ENCODE measurements around the gene ARHGDIA. TPM values are rescaled to one million over a fixed set of nuclear protein-coding genes. Genes with fewer than 3 reads are reported as not detected.

ARHGDIA gene
- total and polyA plus RNA-seq, 12 donors, result 89.9 to 263 (median 110) TPM

GRCh38 chr17:81838753-81839255 is 32.3 kb downstream of the ARHGDIA start:
- Histone ChIP-seq H3K4me3 (no peak overlapping the region), H3K36me3 (peaks cover 0 to 17% (median 10%) of the 10 kb centered on the region in 9 donors), H3K9me3 (no peaks in the 10 kb centered on the region), H3K27me3 (no peaks in the 10 kb centered on the region), H3K4me1 (peaks cover 3 to 26% (median 12%) of the 10 kb centered on the region in 9 donors), H3K27ac (no peak overlapping the region)
- no peak for DNase-seq
- intact Hi-C loops (cut with DNase I), result no loop called here
- 48 to 50% methylated on average over 17 of the region's 17 CpGs for WGBS, 2 donors
- no peak for TF ChIP-seq CTCF (IDR thresholded peaks at IDR 0.05)
- no peak for ATAC-seq

GRCh38 chr17:81837641-81838040 is 33.5 kb downstream of the ARHGDIA start:
- Histone ChIP-seq H3K4me3 (no peak overlapping the region), H3K27ac (no peak overlapping the region), H3K36me3 (peaks cover 0 to 6% (median 0%) of the 10 kb centered on the region in 9 donors), H3K4me1 (peaks cover 5 to 32% (median 17%) of the 10 kb centered on the region in 9 donors), H3K27me3 (no peaks in the 10 kb centered on the region), H3K9me3 (no peaks in the 10 kb centered on the region)
- DNase-seq, result no peak
- no peak for ATAC-seq
- intact Hi-C loops (cut with DNase I), result no loop called here
- no peak for TF ChIP-seq CTCF (IDR thresholded peaks at IDR 0.05)
- 76 to 86% methylated on average over 9 of the region's 9 CpGs for whole genome bisulfite sequencing, 2 donors

GRCh38 chr17:81834831-81835267 is 36.3 kb downstream of the ARHGDIA start, which contains the start of gene PPP1R27:
Gene PPP1R27, minus strand, starts transcription at chr17:81835050. Its CDS starts 97 bp downstream, at chr17:81834953.
- Histone ChIP-seq H3K27ac (peak within 1 kb of the TSS in 9 of 10 donors; percentile 89 to 99 (median 94)), H3K9me3 (no peaks in the 10 kb centered on the region), H3K27me3 (no peaks in the 10 kb centered on the region), H3K36me3 (peaks cover 0 to 5% (median 0%) of the 10 kb centered on the region in 9 donors), H3K4me1 (peaks cover 12 to 37% (median 26%) of the 10 kb centered on the region in 9 donors), H3K4me3 (peak within 1 kb of the TSS in 9 of 10 donors; percentile 60 to 94 (median 88))
- ATAC-seq (no peak), DNase-seq (peak in 1 of 2 donors; percentile 10)
- TF ChIP-seq CTCF (IDR thresholded peaks at IDR 0.05), result no peak
- WGBS, 2 donors, result 90 to 93% methylated on average over 26 of the region's 26 CpGs
- intact Hi-C loops (cut with DNase I), result loop anchor here in 1 of 10 donors (5.0 kb wide), 1 partner anchor 37 kb away; the partner anchor contains the start of gene ARHGDIA

DNA sequence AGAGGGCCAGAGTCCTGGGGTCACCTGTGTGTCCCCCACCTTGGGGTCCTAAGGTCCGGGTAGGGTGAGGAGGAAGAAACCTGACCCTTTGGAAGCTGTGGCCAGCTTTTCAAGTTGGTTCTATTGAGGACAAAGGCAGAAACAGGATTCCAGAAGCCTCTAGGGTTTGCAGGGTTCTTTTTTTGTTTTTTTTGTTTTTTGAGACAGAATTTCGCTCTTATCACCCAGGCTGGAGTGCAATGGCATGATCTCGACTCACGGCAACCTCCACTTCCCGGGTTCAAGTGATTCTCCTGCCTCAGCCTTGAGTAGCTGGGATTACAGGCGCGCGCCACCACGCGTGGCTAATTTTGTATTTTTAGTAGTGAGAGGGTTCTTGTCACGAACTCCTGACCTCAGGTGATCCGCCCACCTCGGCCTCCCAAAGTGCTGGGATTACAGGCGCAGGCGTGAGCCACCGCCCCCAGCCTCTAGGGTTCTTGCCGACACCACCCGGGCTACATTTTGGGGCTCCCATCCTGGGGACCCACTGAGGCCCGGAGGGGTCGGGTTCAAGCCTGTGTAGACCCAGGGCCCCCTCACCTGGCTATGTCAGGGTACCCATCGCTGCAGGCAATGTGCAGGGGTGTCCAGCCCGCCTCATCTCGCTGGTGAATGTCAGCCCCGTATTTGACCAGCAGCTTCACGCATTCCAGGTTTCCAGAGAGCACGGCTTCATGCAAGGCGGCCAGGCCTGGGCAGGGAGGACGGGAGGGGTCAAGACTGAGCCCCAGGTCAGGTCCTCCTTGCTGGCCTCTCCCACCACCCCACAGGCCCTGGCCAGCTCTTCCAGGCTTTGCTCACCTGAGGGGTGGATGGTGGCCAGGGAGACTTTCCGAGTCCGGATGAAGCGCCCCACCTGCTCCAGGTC is 37.0 kb downstream of the ARHGDIA start:
- no peak for DNase-seq

More for the DNA sequence above, 37.0 kb downstream of the ARHGDIA start:
- H3K27ac ChIP-seq, result peak overlapping the region in 9 of 10 donors; percentile 89 to 99 (median 94)
- H3K9me3 ChIP-seq, result no peaks in the 10 kb centered on the region
- intact Hi-C loops (cut with DNase I), result loop anchor here in 1 of 10 donors (5.0 kb wide), 1 partner anchor 38 kb away; the partner anchor contains the start of gene ARHGDIA
- H3K36me3 ChIP-seq, result peaks cover 0 to 5% (median 0%) of the 10 kb centered on the region in 9 donors
- ATAC-seq, result no peak
- no peak for TF ChIP-seq CTCF (IDR thresholded peaks at IDR 0.05)
- H3K4me3 ChIP-seq, result peak overlapping the region; percentile 60 to 94 (median 88)
- WGBS, 2 donors, result 85 to 87% methylated on average over 31 of the region's 31 CpGs
- no peaks in the 10 kb centered on the region for H3K27me3 ChIP-seq
- peaks cover 12 to 37% (median 26%) of the 10 kb centered on the region in 9 donors for H3K4me1 ChIP-seq

Data from heart right ventricle (tissue), 16 donors.